Adrenal gland (tissue), 5 donors: ENCODE results near the gene FAM229A.

Experiments used
- CTCF ChIP-seq, 6 experiments: fragments of 450-650 bp in 4 of 6; fragments of 200-600 bp in 2 of 6; sonication (generic) in 1 of 6; IDR thresholded peaks; 1 replicate in 5 of 6; 2 replicates in 1 of 6; pipeline versions ENCODE4 v1.5.1 to v1.8.0; 2016 to 2021; ENCODE audit warnings: antibody characterized with exemption in 6 of 6, mild to moderate bottlenecking in 2 of 6, moderate library complexity in 1 of 6
- POLR2A ChIP-seq, 2 donors: fragments of 450-650 bp; IDR thresholded peaks; one replicate each; pipeline ENCODE4 v1.6.1; 2017; ENCODE audit warnings: antibody characterized with exemption in 2 of 2, mild to moderate bottlenecking in 2 of 2, moderate library complexity in 1 of 2
- donor health status: DM: no; HTN: no; CAD: no.

GRCh38 chr1:32388641-32389040 lies 26.4 kb upstream of the FAM229A start:
- TF ChIP-seq CTCF (IDR thresholded peaks at IDR 0.05) (no peak), POLR2A (IDR thresholded peaks at IDR 0.05) (no peak)
